ENCODE measurements around the gene ACBD4. TPM values are rescaled to one million over a fixed set of nuclear protein-coding genes. Genes with fewer than 3 reads are reported as not detected.

ACBD4 gene
- total and polyA plus RNA-seq, 4 donors: 7.8 to 15.7 (median 12.7) TPM

GRCh38 chr17:45120558-45120957 is 14.9 kb upstream of the ACBD4 start:
- Histone ChIP-seq H3K27me3 (ENCODE audit: control insufficient read depth in 3 of 3, insufficient read depth in 3 of 3, low read length in 2 of 3) (no peaks in the 10 kb centered on the region), H3K36me3 (ENCODE audit: control insufficient read depth in 4 of 4, insufficient read depth in 4 of 4, low read length in 4 of 4) (peaks cover 0 to 17% (median 1%) of the 10 kb centered on the region in 4 donors), H3K4me1 (ENCODE audit: control insufficient read depth in 5 of 5, insufficient read depth in 5 of 5, low read length in 5 of 5) (peaks cover 0 to 16% (median 0%) of the 10 kb centered on the region in 5 donors), H3K9me3 (ENCODE audit: control insufficient read depth in 4 of 4, insufficient read depth in 3 of 4, low read length in 3 of 4) (no peaks in the 10 kb centered on the region), H3K9ac (ENCODE audit: insufficient read depth in 1 of 2, low read length in 2 of 2) (no peak overlapping the region), H3K27ac (ENCODE audit: low read depth in 1 of 2, low read length in 1 of 2) (no peak overlapping the region), H3K4me3 (no peak overlapping the region)
- 84 to 88% methylated on average over 21 to 22 of the region's 22 CpGs for WGBS, 2 donors
- ATAC-seq (ENCODE audit: insufficient read depth, low FRiP score) (no peak), DNase-seq (no peak)
- TF ChIP-seq CTCF (IDR thresholded peaks at IDR 0.05; ENCODE audit: control extremely low read depth, extremely low read depth): no peak

- Histone ChIP-seq H3K9me3 (ENCODE audit: control insufficient read depth in 4 of 4, insufficient read depth in 3 of 4, low read length in 3 of 4) (no peaks in the 10 kb centered on the region), H3K9ac (ENCODE audit: insufficient read depth in 1 of 2, low read length in 2 of 2) (no peak overlapping the region), H3K4me1 (ENCODE audit: control insufficient read depth in 5 of 5, insufficient read depth in 5 of 5, low read length in 5 of 5) (peaks cover 0 to 16% (median 0%) of the 10 kb centered on the region in 5 donors), H3K27me3 (ENCODE audit: control insufficient read depth in 3 of 3, insufficient read depth in 3 of 3, low read length in 2 of 3) (no peaks in the 10 kb centered on the region), H3K36me3 (ENCODE audit: control insufficient read depth in 4 of 4, insufficient read depth in 4 of 4, low read length in 4 of 4) (peaks cover 0 to 17% (median 1%) of the 10 kb centered on the region in 4 donors), H3K27ac (ENCODE audit: low read depth in 1 of 2, low read length in 1 of 2) (no peak overlapping the region), H3K4me3 (no peak overlapping the region)
- ATAC-seq (ENCODE audit: insufficient read depth, low FRiP score) (no peak), DNase-seq (no peak)
- no peak for TF ChIP-seq CTCF (IDR thresholded peaks at IDR 0.05; ENCODE audit: control extremely low read depth, extremely low read depth)
- WGBS, 2 donors: 53 to 61% methylated on average over 32 to 45 of the region's 45 CpGs
Observed at GRCh38 chr17:45121055-45121454, 14.4 kb upstream of the ACBD4 start.

GRCh38 chr17:45123076-45123770 is 12.3 kb upstream of the ACBD4 start:
- Histone ChIP-seq H3K9ac (ENCODE audit: insufficient read depth in 1 of 2, low read length in 2 of 2) (no peak overlapping the region), H3K4me1 (ENCODE audit: control insufficient read depth in 5 of 5, insufficient read depth in 5 of 5, low read length in 5 of 5) (peaks cover 0 to 17% (median 5%) of the 10 kb centered on the region in 5 donors), H3K27ac (ENCODE audit: low read depth in 1 of 2, low read length in 1 of 2) (peak overlapping the region in 1 of 2 donors; percentile 5)

More at GRCh38 chr17:45123076-45123770, 12.3 kb upstream of the ACBD4 start:
- H3K27me3 ChIP-seq (ENCODE audit: control insufficient read depth in 3 of 3, insufficient read depth in 3 of 3, low read length in 2 of 3): no peaks in the 10 kb centered on the region
- no peaks in the 10 kb centered on the region for H3K9me3 ChIP-seq (ENCODE audit: control insufficient read depth in 4 of 4, insufficient read depth in 3 of 4, low read length in 3 of 4)
- no peak overlapping the region for H3K4me3 ChIP-seq
- WGBS, 2 donors: 93 to 94% methylated on average over 6 of the region's 6 CpGs
- TF ChIP-seq CTCF (IDR thresholded peaks at IDR 0.05; ENCODE audit: control extremely low read depth, extremely low read depth): no peak
- DNase-seq: no peak
- H3K36me3 ChIP-seq (ENCODE audit: control insufficient read depth in 4 of 4, insufficient read depth in 4 of 4, low read length in 4 of 4): peaks cover 0 to 12% (median 0%) of the 10 kb centered on the region in 4 donors
- ATAC-seq (ENCODE audit: insufficient read depth, low FRiP score): no peak

Measured in lung (tissue), 12 donors.